Spleen (tissue), 11 donors: ENCODE data around the gene TNRC6B. TPM values are rescaled to one million over a fixed set of nuclear protein-coding genes. Genes with fewer than 3 reads are reported as not detected.
"Not testable (repeated sequence)": the region's sequence is repeated elsewhere in the genome, so short reads cannot be mapped to it uniquely, and the experiment has no call there.

Source experiments
- DNase-seq: peaks from one replicate; pipeline ENCODE4 v3.0.0-alpha.2; 2020
- H3K27ac ChIP-seq, 8 donors: fragments of 200-600 bp; sonication (generic) in 7 of 8; 1 replicate in 4 of 8; 2 replicates in 4 of 8; pipeline versions ENCODE4 v1.5.0 to v1.8.0; 2016 to 2021; ENCODE audit warnings: inconsistent platforms in 4 of 8, mild to moderate bottlenecking in 4 of 8, moderate library complexity in 1 of 8
- H3K27me3 ChIP-seq, 7 donors: fragments of 200-600 bp; sonication (generic) in 6 of 7; replicated peaks in 1 of 7; 1 replicate in 4 of 7; 2 replicates in 3 of 7; pipeline versions ENCODE4 v1.5.0 to v1.8.0; 2016 to 2021; ENCODE audit warnings: inconsistent platforms in 3 of 7, mild to moderate bottlenecking in 1 of 7
- H3K36me3 ChIP-seq, 6 donors: fragments of 200-600 bp; sonication (generic) in 5 of 6; 1 replicate in 4 of 6; 2 replicates in 2 of 6; pipeline versions ENCODE4 v1.5.0 to v1.8.0; 2016 to 2021; ENCODE audit warnings: inconsistent platforms in 2 of 6
- H3K4me1 ChIP-seq, 6 donors: fragments of 200-600 bp; sonication (generic) in 5 of 6; 1 replicate in 3 of 6; 2 replicates in 3 of 6; pipeline versions ENCODE4 v1.5.0 to v1.8.0; 2016 to 2021; ENCODE audit warnings: inconsistent platforms in 3 of 6
- H3K4me3 ChIP-seq, 8 donors: fragments of 200-600 bp; sonication (generic) in 7 of 8; 1 replicate in 4 of 8; 2 replicates in 4 of 8; pipeline versions ENCODE4 v1.5.0 to v1.8.0; 2016 to 2021; ENCODE audit warnings: inconsistent platforms in 4 of 8, mild to moderate bottlenecking in 4 of 8, moderate library complexity in 2 of 8
- H3K9me3 ChIP-seq, 8 donors: fragments of 200-600 bp; sonication (generic) in 7 of 8; 1 replicate in 4 of 8; 2 replicates in 4 of 8; pipeline versions ENCODE4 v1.5.0 to v1.8.0; 2016 to 2021; ENCODE audit warnings: inconsistent platforms in 4 of 8
- POLR2A ChIP-seq, 3 donors: fragments of 450-650 bp; IDR thresholded peaks; one replicate each; pipeline ENCODE4 v1.5.1; 2017; ENCODE audit warnings: antibody characterized with exemption in 3 of 3, mild to moderate bottlenecking in 1 of 3
- POLR2AphosphoS5 ChIP-seq, 3 donors: sonication (generic); formaldehyde crosslinking; IDR thresholded peaks; one replicate each; pipeline ENCODE4 v1.5.1; 2017; ENCODE audit warnings: antibody characterized with exemption in 3 of 3
- WGBS, 5 donors: extraction: QIAGEN DNeasy Blood & Tissue Kit in 3 of 5; methylation state at CpG; one replicate each; pipeline versions ENCODE4 v1.1.5 to v1.1.7; 2013 to 2018; 5-methylcytosine and 5-hydroxymethylcytosine counted together
- intact Hi-C: fragments of 100-400 bp; cut with DNase I; formaldehyde crosslinking; loops from one replicate; pipeline ENCODE4 v1.15.0; 2023; ENCODE audit warnings: low total_unique reads
- polyA plus RNA-seq, 3 donors: library from polyadenylated mRNA; stranded (reverse); fragments of 200-250 nt; gene quantifications; one replicate each; pipeline ENCODE4 v1.2.1, GENCODE V29; 2013
- total RNA-seq, 7 donors: library from RNA; depleted of rRNA in 3 of 7; stranded (reverse); fragments of >200 nt in 3 of 7; fragmentation: NEBNext Ultra II Directional in 4 of 7; extraction: Animal tissue kit (Norgen Biotek cat#: 25700) in 4 of 7; gene quantifications; one replicate each; pipeline versions ENCODE4 v1.1.0 to v1.2.1, GENCODE V29; 2016 to 2021
- TF ChIP-seq, protein P1 (sequence below), 11 experiments: fragments of 200-600 bp in 7 of 11; fragments of 450-650 bp in 4 of 11; sonication (generic) in 4 of 11; IDR thresholded peaks in 8 of 11; conservative IDR thresholded peaks in 3 of 11; 1 replicate in 7 of 11; 2 replicates in 4 of 11; pipeline versions ENCODE4 v1.4.0 to v1.8.0; 2016 to 2021; ENCODE audit warnings: antibody characterized with exemption in 11 of 11, inconsistent platforms in 4 of 11, mild to moderate bottlenecking in 1 of 11
- donor health status: healthy with polysubstance abuse.
- donor health status: DM: no; HTN: no; CAD: no; lungs with moderate emphysema.
- donor health status: DM: no; HTN: no; CAD: no.
- donor health status: Bipolar disorder and iron deficiency.
- donor health status: healthy.
- donor health status: DM: no; HTN: no; CAD: no.
- donor health status: DM: yes; HTN: yes; CAD: no.

Gene TNRC6B
- total and polyA plus RNA-seq, 10 donors = 1.2 to 221 (median 95.3) TPM

DNA sequence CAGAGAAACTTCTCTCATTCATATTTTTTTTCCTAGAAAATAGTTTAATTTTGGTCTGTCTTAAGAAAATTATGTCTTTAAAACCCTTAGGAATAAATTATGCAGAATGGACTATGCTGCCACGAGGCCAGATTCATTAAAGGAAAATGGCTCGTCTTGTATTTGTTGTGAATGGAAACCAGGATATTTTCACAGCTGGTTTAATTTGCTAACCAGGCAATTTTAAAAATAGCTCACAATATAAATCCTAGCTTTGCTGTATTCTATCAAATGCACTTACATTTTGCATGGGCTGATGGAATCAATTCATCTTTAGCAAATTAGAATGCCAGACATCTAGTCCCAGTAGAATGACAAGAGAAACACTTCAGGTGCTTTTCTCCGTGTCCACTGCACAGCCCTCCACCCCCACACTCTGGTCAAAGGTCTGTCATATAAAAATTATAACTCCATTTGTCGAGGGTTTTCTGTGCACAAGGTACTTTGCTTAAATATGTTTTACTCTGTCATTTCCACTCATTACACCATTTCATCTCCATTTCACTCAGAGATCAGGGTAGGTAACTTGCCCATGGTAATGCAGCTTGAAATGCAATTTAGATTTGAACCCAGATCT is 20.3 kb upstream of the TNRC6B start:
- no peak overlapping the region for H3K27ac ChIP-seq
- no peak for DNase-seq

GRCh38 chr22:40161194-40161593 is 16.5 kb upstream of the TNRC6B start:
- H3K27me3 ChIP-seq = no peaks in the 10 kb centered on the region
- no peak for TF ChIP-seq POLR2A (IDR thresholded peaks at IDR 0.05)
- no peak for TF ChIP-seq POLR2AphosphoS5 (IDR thresholded peaks at IDR 0.05)
- TF ChIP-seq, protein P1, sequence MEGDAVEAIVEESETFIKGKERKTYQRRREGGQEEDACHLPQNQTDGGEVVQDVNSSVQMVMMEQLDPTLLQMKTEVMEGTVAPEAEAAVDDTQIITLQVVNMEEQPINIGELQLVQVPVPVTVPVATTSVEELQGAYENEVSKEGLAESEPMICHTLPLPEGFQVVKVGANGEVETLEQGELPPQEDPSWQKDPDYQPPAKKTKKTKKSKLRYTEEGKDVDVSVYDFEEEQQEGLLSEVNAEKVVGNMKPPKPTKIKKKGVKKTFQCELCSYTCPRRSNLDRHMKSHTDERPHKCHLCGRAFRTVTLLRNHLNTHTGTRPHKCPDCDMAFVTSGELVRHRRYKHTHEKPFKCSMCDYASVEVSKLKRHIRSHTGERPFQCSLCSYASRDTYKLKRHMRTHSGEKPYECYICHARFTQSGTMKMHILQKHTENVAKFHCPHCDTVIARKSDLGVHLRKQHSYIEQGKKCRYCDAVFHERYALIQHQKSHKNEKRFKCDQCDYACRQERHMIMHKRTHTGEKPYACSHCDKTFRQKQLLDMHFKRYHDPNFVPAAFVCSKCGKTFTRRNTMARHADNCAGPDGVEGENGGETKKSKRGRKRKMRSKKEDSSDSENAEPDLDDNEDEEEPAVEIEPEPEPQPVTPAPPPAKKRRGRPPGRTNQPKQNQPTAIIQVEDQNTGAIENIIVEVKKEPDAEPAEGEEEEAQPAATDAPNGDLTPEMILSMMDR (IDR thresholded peaks at IDR 0.05 in 8 of 11, conservative IDR thresholded peaks at IDR 0.05 in 3 of 11) = no peak
- intact Hi-C loops = no loop called here
- no peak for DNase-seq
- H3K4me3 ChIP-seq = no peak overlapping the region
- H3K27ac ChIP-seq = no peak overlapping the region
- peaks cover 0 to 88% (median 21%) of the 10 kb centered on the region in 6 donors for H3K36me3 ChIP-seq
- H3K9me3 ChIP-seq = peaks cover 0 to 9% (median 6%) of the 10 kb centered on the region in 8 donors
- H3K4me1 ChIP-seq = peaks cover 0 to 4% (median 0%) of the 10 kb centered on the region in 6 donors
- 50 to 72% (median 63%) methylated on average over 1 of the region's 1 CpG for WGBS, 5 donors

More for the DNA sequence above, 20.3 kb upstream of the TNRC6B start:
- peaks cover 0 to 10% (median 0%) of the 10 kb centered on the region in 6 donors for H3K4me1 ChIP-seq
- intact Hi-C loops = no loop called here
- no peak for TF ChIP-seq POLR2A (IDR thresholded peaks at IDR 0.05)
- TF ChIP-seq, protein P1 (IDR thresholded peaks at IDR 0.05 in 8 of 11, conservative IDR thresholded peaks at IDR 0.05 in 3 of 11) = no peak
- no peak for TF ChIP-seq POLR2AphosphoS5 (IDR thresholded peaks at IDR 0.05)
- 76 to 92% (median 89%) methylated on average over 4 of the region's 4 CpGs for WGBS, 5 donors
- H3K27me3 ChIP-seq = no peaks in the 10 kb centered on the region
- H3K36me3 ChIP-seq = peaks cover 0 to 60% (median 5%) of the 10 kb centered on the region in 6 donors
- no peak overlapping the region for H3K4me3 ChIP-seq
- H3K9me3 ChIP-seq = no peaks in the 10 kb centered on the region

- H3K4me3 ChIP-seq, intact Hi-C loops, H3K9me3 ChIP-seq, H3K27ac ChIP-seq, H3K27me3 ChIP-seq, H3K4me1 ChIP-seq, DNase-seq: not testable (repeated sequence)
- H3K36me3 ChIP-seq = peaks cover 0 to 68% (median 16%) of the 10 kb centered on the region in 6 donors
- WGBS, 5 donors = 92 to 95% (median 95%) methylated on average over 2 of the region's 2 CpGs
These were observed 12.2 kb upstream of the TNRC6B start for GRCh38 chr22:40165537-40165936.

GRCh38 chr22:40175611-40176244 is 2.0 kb upstream of the TNRC6B start:
- Histone ChIP-seq H3K4me1 (peaks cover 29 to 69% (median 42%) of the 10 kb centered on the region in 6 donors), H3K27ac (peak overlapping the region in 4 of 8 donors; percentile 0 to 89 (median 42)), H3K4me3 (no peak overlapping the region), H3K9me3 (no peaks in the 10 kb centered on the region), H3K36me3 (no peaks in the 10 kb centered on the region), H3K27me3 (no peaks in the 10 kb centered on the region)
- 88 to 92% (median 90%) methylated on average over 12 of the region's 12 CpGs for WGBS, 5 donors
- no peak for DNase-seq
- intact Hi-C loops = loop anchor here (5.0 to 10.0 kb wide), 2 partner anchors 128 to 169 kb away; partner anchors contain the start of gene ADSL
- TF ChIP-seq, protein P1 (IDR thresholded peaks at IDR 0.05 in 8 of 11, conservative IDR thresholded peaks at IDR 0.05 in 3 of 11) = no peak
- TF ChIP-seq POLR2A (IDR thresholded peaks at IDR 0.05) (no peak), POLR2AphosphoS5 (IDR thresholded peaks at IDR 0.05) (no peak)
